Uterus (tissue), 4 donors: ENCODE results near the gene ATP2C1. TPM values are rescaled to one million over a fixed set of nuclear protein-coding genes. Genes with fewer than 3 reads are reported as not detected.
A peak's percentile ranks its signal among the peaks of the same experiment; 100 is the strongest.

Experiments used
- DNase-seq, 2 donors: peaks; one replicate each; pipeline ENCODE4 v3.0.0-alpha.2; 2019 to 2020
- H3K27ac ChIP-seq, 2 donors: fragments of 200-600 bp; sonication (generic); 1 replicate in 1 of 2; 2 replicates in 1 of 2; pipeline ENCODE4 v1.5.1; 2016 to 2018
- H3K27me3 ChIP-seq, 2 donors: fragments of 200-600 bp; sonication (generic); one replicate each; pipeline ENCODE4 v1.5.1; 2018 to 2019; ENCODE audit warnings: control low read depth in 1 of 2
- H3K36me3 ChIP-seq, 2 donors: fragments of 200-600 bp; sonication (generic); one replicate each; pipeline ENCODE4 v1.5.1; 2019; ENCODE audit warnings: control low read depth in 1 of 2
- H3K4me1 ChIP-seq, 2 donors: fragments of 200-600 bp; sonication (generic); one replicate each; pipeline ENCODE4 v1.5.1; 2018 to 2019; ENCODE audit warnings: control low read depth in 1 of 2
- H3K4me3 ChIP-seq, 2 donors: fragments of 200-600 bp; sonication (generic); 1 replicate in 1 of 2; 2 replicates in 1 of 2; pipeline ENCODE4 v1.5.1; 2018 to 2019; ENCODE audit warnings: mild to moderate bottlenecking in 1 of 2
- H3K9me3 ChIP-seq, 2 donors: fragments of 200-600 bp; sonication (generic); one replicate each; pipeline ENCODE4 v1.5.1; 2019; ENCODE audit warnings: control low read depth in 1 of 2
- CTCF ChIP-seq, 4 experiments: fragments of 200-600 bp in 2 of 4; fragments of 450-650 bp in 2 of 4; sonication (generic) in 2 of 4; IDR thresholded peaks; one replicate each; pipeline ENCODE4 v1.5.1; 2016 to 2019; ENCODE audit warnings: antibody characterized with exemption in 4 of 4, mild to moderate bottlenecking in 2 of 4, moderate library complexity in 1 of 4
- POLR2A ChIP-seq, 2 donors: fragments of 450-650 bp; IDR thresholded peaks; one replicate each; pipeline ENCODE4 v1.6.1; 2016; ENCODE audit warnings: antibody characterized with exemption in 2 of 2, mild to moderate bottlenecking in 1 of 2, moderate library complexity in 1 of 2
- intact Hi-C: fragments of 100-400 bp; cut with DNase I; formaldehyde crosslinking; loops from one replicate; pipeline ENCODE4 v1.15.1; 2023; ENCODE audit warnings: low total_unique reads
- total RNA-seq, 4 donors: library from RNA; depleted of rRNA in 3 of 4; stranded (reverse); fragments of >200 nt in 3 of 4; gene quantifications; one replicate each; pipeline versions ENCODE4 v1.1.0 to v1.2.4, GENCODE V29; 2014 to 2023
- donor health status: DM: yes; HTN: yes; CAD: no.

The ATP2C1 gene
- total RNA-seq, 4 donors from 2014 or later, result 33.2 to 176 (median 84.7) TPM

- H3K36me3 ChIP-seq, result no peaks in the 10 kb centered on the region
- no peaks in the 10 kb centered on the region for H3K27me3 ChIP-seq
- TF ChIP-seq CTCF (IDR thresholded peaks at IDR 0.05) (no peak), POLR2A (IDR thresholded peaks at IDR 0.05) (no peak)
- DNase-seq, result no peak
- no peak overlapping the region for H3K4me3 ChIP-seq
- no peaks in the 10 kb centered on the region for H3K4me1 ChIP-seq
- intact Hi-C loops, result no loop called here
- no peak overlapping the region for H3K27ac ChIP-seq
- no peaks in the 10 kb centered on the region for H3K9me3 ChIP-seq
Observed at GRCh38 chr3:130975251-130975650, 81.4 kb downstream of the ATP2C1 start.

- Histone ChIP-seq H3K36me3 (no peaks in the 10 kb centered on the region), H3K27me3 (no peaks in the 10 kb centered on the region), H3K4me3 (no peak overlapping the region), H3K4me1 (no peaks in the 10 kb centered on the region), H3K9me3 (no peaks in the 10 kb centered on the region), H3K27ac (peak overlapping the region in 1 of 2 donors; percentile 17)
- intact Hi-C loops, result no loop called here
- TF ChIP-seq CTCF (IDR thresholded peaks at IDR 0.05), result no peak
- TF ChIP-seq POLR2A (IDR thresholded peaks at IDR 0.05), result no peak
- no peak for DNase-seq
Observed at GRCh38 chr3:130976706-130977105, 82.8 kb downstream of the ATP2C1 start.

GRCh38 chr3:130979117-130979516, 85.2 kb downstream of the ATP2C1 start:
- Histone ChIP-seq H3K27me3 (no peaks in the 10 kb centered on the region), H3K27ac (no peak overlapping the region), H3K4me3 (no peak overlapping the region), H3K9me3 (no peaks in the 10 kb centered on the region), H3K4me1 (no peaks in the 10 kb centered on the region), H3K36me3 (no peaks in the 10 kb centered on the region)
- TF ChIP-seq POLR2A (IDR thresholded peaks at IDR 0.05), result no peak
- no peak for TF ChIP-seq CTCF (IDR thresholded peaks at IDR 0.05)
- DNase-seq, result no peak
- intact Hi-C loops, result no loop called here

- TF ChIP-seq POLR2A (IDR thresholded peaks at IDR 0.05), result no peak
- no peak for TF ChIP-seq CTCF (IDR thresholded peaks at IDR 0.05)
- no peak for DNase-seq
- Histone ChIP-seq H3K27ac (no peak overlapping the region), H3K36me3 (no peaks in the 10 kb centered on the region), H3K4me1 (no peaks in the 10 kb centered on the region), H3K27me3 (no peaks in the 10 kb centered on the region), H3K4me3 (no peak overlapping the region), H3K9me3 (no peaks in the 10 kb centered on the region)
- intact Hi-C loops, result no loop called here
Observed at GRCh38 chr3:130981469-130981868, 87.6 kb downstream of the ATP2C1 start.

GRCh38 chr3:130990282-130990681, 96.4 kb downstream of the ATP2C1 start:
- TF ChIP-seq CTCF (IDR thresholded peaks at IDR 0.05), result no peak
- Histone ChIP-seq H3K4me1 (no peaks in the 10 kb centered on the region), H3K36me3 (no peaks in the 10 kb centered on the region), H3K27me3 (no peaks in the 10 kb centered on the region), H3K27ac (no peak overlapping the region), H3K9me3 (no peaks in the 10 kb centered on the region), H3K4me3 (no peak overlapping the region)
- no peak for DNase-seq
- intact Hi-C loops, result no loop called here
